GM19463 (cell line): Measurements from ENCODE around the gene SLC2A5.
A peak's percentile ranks its signal among the peaks of the same experiment; 100 is the strongest.
"Not testable (repeated sequence)": the region's sequence is repeated elsewhere in the genome, so short reads cannot be mapped to it uniquely, and the experiment has no call there.

ENCODE experiments used
- ATAC-seq: cut with Tn5 transposase; IDR thresholded peaks from one replicate; pipeline ENCODE4 v1.9.1; 2021; ENCODE audit warnings: mild to moderate bottlenecking, moderate library complexity; ENCODE audit not compliant: unreplicated experiment

SLC2A5 gene

GRCh38 chr1:9009438-9010370 is 59.7 kb downstream of the SLC2A5 start:
- no peak for ATAC-seq

- ATAC-seq, result peak; percentile 36
Measured at GRCh38 chr1:9008236-9008635, 61.2 kb downstream of the SLC2A5 start.

GRCh38 chr1:9006956-9007615 is 62.3 kb downstream of the SLC2A5 start:
- ATAC-seq, result no peak

GRCh38 chr1:9005395-9005708 is 64.1 kb downstream of the SLC2A5 start:
- ATAC-seq, result no peak

- peak; percentile 57 for ATAC-seq
Measured at GRCh38 chr1:9004700-9005394, 64.6 kb downstream of the SLC2A5 start.

- ATAC-seq, result no peak
Measured at GRCh38 chr1:9004031-9004699, 65.3 kb downstream of the SLC2A5 start.

GRCh38 chr1:9002215-9002560 is 67.2 kb downstream of the SLC2A5 start:
- ATAC-seq, result not testable (repeated sequence)

- ATAC-seq, result not testable (repeated sequence)
Measured at GRCh38 chr1:9001534-9002214, 67.8 kb downstream of the SLC2A5 start.

GRCh38 chr1:8993962-8994675 is 75.3 kb downstream of the SLC2A5 start:
- ATAC-seq, result not testable (repeated sequence)

GRCh38 chr1:8992936-8993687 is 76.3 kb downstream of the SLC2A5 start:
- no peak for ATAC-seq

GRCh38 chr1:8989821-8990220 is 79.6 kb downstream of the SLC2A5 start:
- ATAC-seq, result no peak

- no peak for ATAC-seq
Measured at GRCh38 chr1:8989061-8989460, 80.4 kb downstream of the SLC2A5 start.

- ATAC-seq, result no peak
Measured at GRCh38 chr1:8988618-8988967, 80.8 kb downstream of the SLC2A5 start.

GRCh38 chr1:8987881-8988617 is 81.4 kb downstream of the SLC2A5 start:
- no peak for ATAC-seq

- no peak for ATAC-seq
Measured at GRCh38 chr1:8986814-8987190, 82.6 kb downstream of the SLC2A5 start.

- no peak for ATAC-seq
Measured at GRCh38 chr1:8985915-8986813, 83.3 kb downstream of the SLC2A5 start.
